DMS153 (cell line): Measurements from ENCODE around the gene SLC25A26.
"Not testable (repeated sequence)": the region's sequence is repeated elsewhere in the genome, so short reads cannot be mapped to it uniquely, and the experiment has no call there.

Experiments
- DNase-seq: peaks from one replicate; lab custom pipeline; 2025; lab: John Stamatoyannopoulos, UW

The SLC25A26 gene

DNA sequence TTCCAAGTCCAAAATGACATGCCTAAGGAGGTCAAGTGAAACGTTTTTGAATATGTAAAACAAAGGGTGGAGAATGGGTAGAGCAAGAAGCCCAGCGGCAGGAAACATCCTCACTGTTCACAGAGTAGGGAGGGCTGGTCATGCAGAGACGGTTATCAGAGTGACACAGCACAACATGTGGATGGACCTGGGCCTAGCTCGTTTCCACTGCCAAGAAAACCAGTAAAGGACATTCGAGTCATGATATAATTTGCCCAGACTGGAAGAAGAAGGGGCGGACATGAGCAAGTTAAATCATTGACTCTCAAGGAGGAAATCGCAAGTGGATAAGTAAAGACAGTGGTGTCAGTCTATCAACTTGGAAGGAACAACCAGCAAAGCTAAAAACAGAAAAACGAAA is 190.7 kb downstream of the SLC25A26 start:
- no peak for DNase-seq

DNA sequence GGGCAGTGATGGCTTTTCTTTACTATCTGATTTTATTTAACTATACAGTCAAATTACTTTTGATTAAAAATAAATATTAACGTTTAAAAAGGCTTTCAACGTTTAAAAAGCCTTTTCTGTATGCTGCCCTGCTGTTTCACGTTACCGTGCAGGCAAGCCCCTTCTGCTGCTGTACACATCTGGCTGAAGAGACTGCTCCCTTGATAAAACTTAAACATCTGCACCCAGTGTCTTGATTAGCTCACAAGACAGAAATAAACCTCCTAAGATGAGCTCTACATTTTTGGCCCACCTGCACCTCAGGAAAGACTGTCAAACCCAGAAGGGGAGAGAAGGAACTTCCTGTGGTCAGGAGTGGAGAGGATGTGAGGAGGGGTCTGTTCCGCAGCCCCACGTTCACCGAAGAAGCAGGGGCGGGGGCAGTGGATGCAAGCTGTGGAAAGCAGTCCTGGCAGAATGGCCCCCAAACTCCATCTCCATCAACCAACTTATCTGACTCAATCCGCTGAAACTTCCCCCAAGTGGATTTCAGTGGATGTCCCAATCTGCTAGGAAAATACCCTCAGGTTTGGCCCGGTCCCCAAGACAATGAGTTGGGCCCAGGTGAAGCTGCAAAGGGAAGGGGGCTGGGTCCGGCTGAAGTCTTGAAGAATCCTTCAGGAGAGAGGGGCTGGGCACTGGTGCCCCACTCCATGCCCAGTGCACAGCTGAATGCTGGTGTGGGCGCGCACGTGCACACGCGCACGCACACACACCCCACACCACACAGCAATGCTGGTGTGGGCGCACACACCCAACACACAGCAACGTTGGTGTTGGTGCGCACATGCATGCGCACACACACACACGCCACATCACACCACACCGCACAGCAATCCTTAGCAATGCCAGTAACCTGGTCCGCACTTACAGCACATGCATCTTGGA is 191.4 kb downstream of the SLC25A26 start:
- DNase-seq: no peak

- DNase-seq: no peak
These were observed 192.4 kb downstream of the SLC25A26 start for GRCh38 chr3:66413151-66413751.

GRCh38 chr3:66414846-66415245 is 194.0 kb downstream of the SLC25A26 start:
- no peak for DNase-seq

GRCh38 chr3:66415867-66416428 is 195.1 kb downstream of the SLC25A26 start:
- no peak for DNase-seq

DNA sequence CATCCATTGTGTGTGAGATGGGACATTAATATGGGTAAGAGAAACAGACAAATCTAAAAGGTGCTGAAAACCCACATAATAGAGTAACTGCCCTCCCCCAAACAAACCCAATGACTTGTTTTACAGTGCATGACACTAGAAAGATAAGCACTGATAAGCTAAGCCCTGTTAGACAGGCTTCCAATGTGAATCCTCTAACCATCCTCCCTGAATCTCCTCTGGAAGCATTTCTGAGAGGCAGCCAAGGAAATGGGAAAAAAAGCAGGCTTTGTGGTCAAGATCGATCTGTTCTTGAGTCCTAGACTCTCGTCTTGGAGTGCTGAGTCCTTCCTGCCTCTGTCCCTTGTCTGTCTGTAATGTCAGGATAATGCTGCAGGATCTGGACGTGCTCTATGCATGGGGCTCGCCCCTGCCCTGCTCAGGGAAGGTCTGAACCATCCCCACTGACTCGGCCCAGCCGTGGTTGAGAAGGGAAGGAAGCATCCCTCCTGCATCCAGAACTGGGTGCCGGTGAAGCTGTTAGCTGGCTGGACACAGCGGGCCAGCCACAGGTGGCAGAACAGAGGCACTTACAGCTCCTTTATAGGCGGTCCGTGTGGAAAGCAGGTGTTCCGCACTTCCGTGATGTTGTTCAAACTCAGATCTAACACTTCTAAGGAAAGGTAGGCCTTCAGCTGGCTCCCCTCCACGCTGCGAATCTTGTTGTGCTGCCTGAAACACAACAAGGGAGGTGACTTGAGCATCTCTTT is 195.9 kb downstream of the SLC25A26 start:
- DNase-seq: no peak

DNA sequence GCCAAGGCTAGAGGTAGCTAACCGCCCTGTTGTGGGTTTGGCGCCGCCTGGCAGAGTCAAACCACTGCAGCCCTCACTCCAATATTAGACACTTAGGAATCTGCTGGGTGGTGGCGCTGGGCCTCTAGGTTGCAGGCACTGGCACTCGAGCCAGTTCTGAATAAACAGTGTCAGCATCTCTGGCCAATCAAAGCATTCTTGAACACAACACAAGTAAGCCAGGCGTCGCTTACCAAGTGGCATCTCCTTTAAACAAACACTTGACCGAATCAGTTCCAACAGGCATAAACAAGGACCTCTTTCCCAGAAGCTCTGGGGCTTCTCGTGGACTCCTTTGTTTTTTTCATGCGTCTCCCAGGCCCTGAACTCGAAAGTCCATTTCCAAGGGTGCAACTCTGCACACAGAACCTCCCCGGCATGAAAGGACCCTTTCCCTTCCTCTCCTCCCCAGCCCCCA is 197.7 kb downstream of the SLC25A26 start:
- DNase-seq: peak; percentile 14

- no peak for DNase-seq
These were observed 198.2 kb downstream of the SLC25A26 start for GRCh38 chr3:66419036-66419435.

GRCh38 chr3:66421144-66421543 is 200.3 kb downstream of the SLC25A26 start:
- DNase-seq: not testable (repeated sequence)

DNA sequence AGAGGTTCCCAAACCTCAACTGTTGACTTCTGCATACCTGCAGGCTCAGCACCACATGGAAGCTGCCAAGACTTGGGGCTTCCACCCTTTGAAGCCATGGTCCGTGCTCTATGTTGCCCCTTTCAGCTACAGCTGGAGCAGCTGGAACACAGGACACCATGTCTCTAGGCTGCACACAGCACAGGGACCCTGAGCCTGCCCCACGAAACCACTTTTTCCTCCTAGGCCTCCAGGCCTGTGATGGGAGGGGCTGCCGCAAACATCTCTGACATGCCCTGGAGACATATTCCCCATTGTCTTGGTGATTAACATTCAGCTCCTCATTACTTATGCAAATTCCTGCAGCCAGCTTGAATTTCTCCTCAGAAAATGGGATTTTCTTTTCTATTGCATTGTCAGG is 201.1 kb downstream of the SLC25A26 start:
- DNase-seq: not testable (repeated sequence)

- no peak for DNase-seq
These were observed 203.0 kb downstream of the SLC25A26 start for GRCh38 chr3:66423791-66424190.

DNA sequence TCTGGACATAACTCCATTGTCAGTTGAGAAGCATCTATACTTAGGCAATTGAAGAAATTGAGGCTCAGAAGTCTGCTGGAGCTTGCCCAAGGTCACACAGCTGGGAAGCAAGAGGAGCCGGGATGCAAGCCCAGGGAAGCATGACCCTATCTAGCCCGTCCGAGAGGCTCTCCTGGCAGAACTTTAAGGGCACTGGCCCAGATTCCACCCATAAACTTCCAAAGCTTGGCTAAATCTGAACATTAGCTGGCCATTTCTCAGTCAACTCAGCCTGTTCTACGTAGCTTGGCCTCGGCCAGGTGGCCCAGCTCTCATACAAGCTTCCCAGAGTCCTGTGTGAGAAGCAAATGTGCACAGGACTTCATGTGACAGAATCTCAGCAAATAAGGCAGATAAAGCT is 204.2 kb downstream of the SLC25A26 start:
- no peak for DNase-seq

GRCh38 chr3:66425576-66426114 is 204.8 kb downstream of the SLC25A26 start:
- DNase-seq: no peak

- DNase-seq: no peak
These were observed 205.3 kb downstream of the SLC25A26 start for GRCh38 chr3:66426135-66426534.

GRCh38 chr3:66427352-66427751 is 206.6 kb downstream of the SLC25A26 start:
- DNase-seq: no peak

GRCh38 chr3:66427951-66428474 is 207.2 kb downstream of the SLC25A26 start:
- no peak for DNase-seq
